DOHH2 (cell line): ENCODE results near the gene TGFBR3.
A peak's percentile ranks its signal among the peaks of the same experiment; 100 is the strongest.

ENCODE experiments used
- H3F3A ChIP-seq: fragments of 200-600 bp; sonication (generic), shearing (Covaris generic); 2 replicates; pipeline ENCODE4 v1.6.0; 2016; ENCODE audit warnings: antibody characterized with exemption, mild to moderate bottlenecking; ENCODE audit not compliant: control insufficient read depth, insufficient read depth
- H3K27ac ChIP-seq: fragments of 200-600 bp; sonication (generic); 2 replicates; pipeline ENCODE4 v1.5.1; 2014; ENCODE audit warnings: low read depth, mild to moderate bottlenecking, low read length, moderate library complexity
- H3K27me3 ChIP-seq: fragments of 200-600 bp; sonication (generic); 2 replicates; pipeline ENCODE4 v1.6.1; 2014; ENCODE audit warnings: mild to moderate bottlenecking, low read length, mixed read lengths; ENCODE audit not compliant: control insufficient read depth
- H3K36me3 ChIP-seq: fragments of 200-600 bp; sonication (generic); 2 replicates; pipeline ENCODE4 v1.6.1; 2014; ENCODE audit warnings: mild to moderate bottlenecking, low read length, moderate library complexity, mixed read lengths; ENCODE audit not compliant: control insufficient read depth
- H3K4me1 ChIP-seq: fragments of 200-600 bp; sonication (generic); 2 replicates; pipeline ENCODE4 v1.6.1; 2014; ENCODE audit warnings: mild to moderate bottlenecking, low read length, mixed read lengths; ENCODE audit not compliant: control insufficient read depth
- H3K4me2 ChIP-seq: fragments of 200-600 bp; sonication (generic); 2 replicates; pipeline ENCODE4 v1.6.0; 2014; ENCODE audit warnings: mild to moderate bottlenecking, low read length, moderate library complexity
- H3K4me3 ChIP-seq: fragments of 200-600 bp; sonication (generic); 2 replicates; pipeline ENCODE4 v1.5.1; 2014; ENCODE audit warnings: mild to moderate bottlenecking, low read length, mixed read lengths
- H3K79me2 ChIP-seq: fragments of 200-600 bp; sonication (generic); 2 replicates; pipeline ENCODE4 v1.6.1; 2014; ENCODE audit warnings: mild to moderate bottlenecking, low read length, mixed read lengths; ENCODE audit not compliant: control insufficient read depth
- H3K9me2 ChIP-seq: fragments of 200-600 bp; sonication (generic); replicated peaks from 2 replicates; pipeline ENCODE4 v1.6.1; 2014; ENCODE audit warnings: mild to moderate bottlenecking, low read length, mixed read lengths; ENCODE audit not compliant: control insufficient read depth
- H3K9me3 ChIP-seq: fragments of 200-600 bp; sonication (generic); 2 replicates; pipeline ENCODE4 v1.6.1; 2014; ENCODE audit warnings: antibody characterized with exemption, low read length, mixed read lengths; ENCODE audit not compliant: control insufficient read depth, insufficient read depth
- H4K20me1 ChIP-seq: fragments of 200-600 bp; sonication (generic); 2 replicates; pipeline ENCODE4 v1.6.0; 2014; ENCODE audit warnings: low read depth, mild to moderate bottlenecking, antibody characterized with exemption, low read length, moderate library complexity; ENCODE audit not compliant: control insufficient read depth, insufficient read depth
- CTCF ChIP-seq: fragments of 200-600 bp; sonication (generic); IDR thresholded peaks from one replicate; pipeline ENCODE4 v1.5.1; 2014; ENCODE audit warnings: antibody characterized with exemption, mild to moderate bottlenecking, low read depth, low read length; ENCODE audit not compliant: poor library complexity, severe bottlenecking
- EZH2phosphoT487 ChIP-seq: fragments of 200-600 bp; sonication (generic); IDR thresholded peaks from 2 replicates; pipeline ENCODE4 v1.6.1; 2017; ENCODE audit warnings: borderline replicate concordance, mild to moderate bottlenecking, antibody characterized with exemption, low read length, moderate library complexity, mixed read lengths

TGFBR3 gene

GRCh38 chr1:91885213-91885715 lies 687 bp downstream of the TGFBR3 start:
- Histone ChIP-seq H3K36me3 (no peaks in the 10 kb centered on the region), H3K9me2 (no peaks in the 10 kb centered on the region), H4K20me1 (no peaks in the 10 kb centered on the region), H3K4me1 (no peaks in the 10 kb centered on the region), H3K27ac (no peak overlapping the region), H3K4me3 (no peak overlapping the region), H3K4me2 (no peak overlapping the region), H3K27me3 (peaks cover 26% of the 10 kb centered on the region), H3K79me2 (no peaks in the 10 kb centered on the region), H3K9me3 (no peaks in the 10 kb centered on the region), H3F3A (no peaks in the 10 kb centered on the region)
- TF ChIP-seq CTCF (no peak), EZH2phosphoT487 (no peak)

DNA sequence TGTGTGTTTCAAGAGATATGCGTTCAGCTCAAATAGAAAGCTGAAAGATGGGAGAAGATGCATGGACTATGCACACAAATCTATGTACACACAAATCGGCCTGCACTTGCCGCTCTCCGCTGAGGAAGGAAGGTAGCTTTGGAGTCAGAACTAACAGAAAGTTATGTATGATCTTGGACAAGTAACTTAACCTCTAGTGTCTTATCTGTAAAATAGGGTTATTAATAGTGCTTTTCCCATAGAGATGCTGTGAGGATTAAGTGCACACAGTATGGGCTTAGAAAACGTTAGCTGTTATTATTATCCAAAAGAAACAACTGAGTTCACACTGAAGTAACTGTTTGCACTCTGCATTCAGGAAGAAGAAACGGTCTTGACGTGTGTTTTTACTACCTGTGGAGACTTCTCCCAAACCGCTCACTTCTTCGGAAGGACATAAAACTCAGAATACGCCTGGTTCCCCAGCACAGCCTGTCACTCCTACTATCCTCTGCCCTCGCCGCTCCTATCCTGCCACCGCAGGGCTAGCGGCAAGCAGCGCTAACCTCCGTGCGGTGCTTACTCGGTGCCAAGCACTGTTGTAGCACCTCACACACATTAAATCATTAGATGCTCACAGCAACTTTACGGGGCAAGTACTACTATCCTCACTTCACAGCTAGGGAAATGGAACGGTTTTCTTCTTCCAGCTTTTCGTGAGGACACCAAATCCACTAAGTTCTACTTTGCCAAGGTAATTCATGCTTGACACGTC lies 1.3 kb downstream of the TGFBR3 start:
- Histone ChIP-seq H3K79me2 (no peaks in the 10 kb centered on the region), H3K27me3 (peaks cover 26% of the 10 kb centered on the region), H3K27ac (no peak overlapping the region), H3K9me2 (no peaks in the 10 kb centered on the region), H3F3A (no peaks in the 10 kb centered on the region), H3K4me2 (no peak overlapping the region), H4K20me1 (no peaks in the 10 kb centered on the region), H3K4me1 (no peaks in the 10 kb centered on the region), H3K9me3 (no peaks in the 10 kb centered on the region), H3K36me3 (no peaks in the 10 kb centered on the region), H3K4me3 (no peak overlapping the region)
- TF ChIP-seq EZH2phosphoT487 (0 out of 2 replicates have a peak, but pooled peaks have one; percentile 60), CTCF (no peak)

GRCh38 chr1:91883470-91883869 lies 2.5 kb downstream of the TGFBR3 start:
- peaks cover 26% of the 10 kb centered on the region for H3K27me3 ChIP-seq
- H3K79me2 ChIP-seq = no peaks in the 10 kb centered on the region
- TF ChIP-seq EZH2phosphoT487 (no peak), CTCF (peak; percentile 54)
- H3K9me3 ChIP-seq = no peaks in the 10 kb centered on the region
- no peaks in the 10 kb centered on the region for H3K4me1 ChIP-seq
- no peaks in the 10 kb centered on the region for H3F3A ChIP-seq
- no peak overlapping the region for H3K4me2 ChIP-seq
- H3K36me3 ChIP-seq = no peaks in the 10 kb centered on the region
- no peaks in the 10 kb centered on the region for H3K9me2 ChIP-seq
- H3K27ac ChIP-seq = no peak overlapping the region
- H4K20me1 ChIP-seq = no peaks in the 10 kb centered on the region
- no peak overlapping the region for H3K4me3 ChIP-seq
